ENCODE results near the gene NRG3. TPM values are rescaled to one million over a fixed set of nuclear protein-coding genes. Genes with fewer than 3 reads are reported as not detected.

Gene NRG3
- total RNA-seq, 2 experiments from 2014 or later = not detected

DNA sequence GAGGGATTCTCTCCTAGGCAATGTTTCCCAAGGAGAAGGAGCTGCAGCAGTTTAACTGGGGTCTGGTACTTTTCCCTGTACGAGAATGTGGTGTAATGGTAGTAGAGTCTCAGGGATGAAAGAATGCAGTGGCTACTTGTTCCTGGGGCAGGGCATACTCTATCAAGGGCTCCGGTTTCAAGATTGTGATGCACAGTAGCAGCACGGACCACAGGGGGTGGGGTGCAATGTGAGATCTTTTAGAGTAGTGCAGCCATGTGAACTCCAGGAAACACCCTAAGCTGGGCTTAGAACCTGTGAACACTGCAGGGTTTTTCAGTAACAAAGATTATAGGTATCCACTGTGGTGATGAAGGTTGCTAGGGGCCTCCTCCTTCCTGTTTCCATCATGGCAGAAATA lies 903.9 kb downstream of the NRG3 start:
- no peak overlapping the region for H3K4me3 ChIP-seq (ENCODE audit: low read depth, low read length, poor library complexity, severe bottlenecking)
- H4K20me1 ChIP-seq (ENCODE audit: insufficient read depth, low read length) = no peaks in the 10 kb centered on the region
- H3K4me1 ChIP-seq (ENCODE audit: insufficient read depth, low read length, poor library complexity, severe bottlenecking) = peaks cover 6% of the 10 kb centered on the region
- H3K4me2 ChIP-seq (ENCODE audit: low read length) = no peak overlapping the region
- intact Hi-C loops (cut with micrococcal nuclease; ENCODE audit: unreplicated experiment) = no loop called here
- no peak overlapping the region for H3K27ac ChIP-seq (ENCODE audit: low read depth, low read length, poor library complexity, severe bottlenecking)
- H3K9me3 ChIP-seq (ENCODE audit: low read length) = no peaks in the 10 kb centered on the region
- H3K9me2 ChIP-seq (ENCODE audit: insufficient read depth, low read length) = no peaks in the 10 kb centered on the region
- DNase-seq (ENCODE audit: low spot score) = peak; percentile 25
- POLR2A ChIA-PET = no interaction called here
- CTCF ChIA-PET (ENCODE audit: unreplicated experiment) = no interaction called here
- no TSS peak for BruUV-seq (replicated peaks)
- TF ChIP-seq EZH2phosphoT487 (IDR thresholded peaks at IDR 0.05; ENCODE audit: borderline replicate concordance, low read depth, low read length) = no peak
- TF ChIP-seq, protein P1, sequence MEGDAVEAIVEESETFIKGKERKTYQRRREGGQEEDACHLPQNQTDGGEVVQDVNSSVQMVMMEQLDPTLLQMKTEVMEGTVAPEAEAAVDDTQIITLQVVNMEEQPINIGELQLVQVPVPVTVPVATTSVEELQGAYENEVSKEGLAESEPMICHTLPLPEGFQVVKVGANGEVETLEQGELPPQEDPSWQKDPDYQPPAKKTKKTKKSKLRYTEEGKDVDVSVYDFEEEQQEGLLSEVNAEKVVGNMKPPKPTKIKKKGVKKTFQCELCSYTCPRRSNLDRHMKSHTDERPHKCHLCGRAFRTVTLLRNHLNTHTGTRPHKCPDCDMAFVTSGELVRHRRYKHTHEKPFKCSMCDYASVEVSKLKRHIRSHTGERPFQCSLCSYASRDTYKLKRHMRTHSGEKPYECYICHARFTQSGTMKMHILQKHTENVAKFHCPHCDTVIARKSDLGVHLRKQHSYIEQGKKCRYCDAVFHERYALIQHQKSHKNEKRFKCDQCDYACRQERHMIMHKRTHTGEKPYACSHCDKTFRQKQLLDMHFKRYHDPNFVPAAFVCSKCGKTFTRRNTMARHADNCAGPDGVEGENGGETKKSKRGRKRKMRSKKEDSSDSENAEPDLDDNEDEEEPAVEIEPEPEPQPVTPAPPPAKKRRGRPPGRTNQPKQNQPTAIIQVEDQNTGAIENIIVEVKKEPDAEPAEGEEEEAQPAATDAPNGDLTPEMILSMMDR (conservative IDR thresholded peaks at IDR 0.05; ENCODE audit: low read length) = no peak
- peak overlapping the region; percentile 68 for H2AFZ ChIP-seq (ENCODE audit: low read length)
- no peaks in the 10 kb centered on the region for H3K79me2 ChIP-seq (ENCODE audit: insufficient read depth, low read depth, low read length)
- no peaks in the 10 kb centered on the region for H3K36me3 ChIP-seq (ENCODE audit: insufficient read depth, low read length)

DNA sequence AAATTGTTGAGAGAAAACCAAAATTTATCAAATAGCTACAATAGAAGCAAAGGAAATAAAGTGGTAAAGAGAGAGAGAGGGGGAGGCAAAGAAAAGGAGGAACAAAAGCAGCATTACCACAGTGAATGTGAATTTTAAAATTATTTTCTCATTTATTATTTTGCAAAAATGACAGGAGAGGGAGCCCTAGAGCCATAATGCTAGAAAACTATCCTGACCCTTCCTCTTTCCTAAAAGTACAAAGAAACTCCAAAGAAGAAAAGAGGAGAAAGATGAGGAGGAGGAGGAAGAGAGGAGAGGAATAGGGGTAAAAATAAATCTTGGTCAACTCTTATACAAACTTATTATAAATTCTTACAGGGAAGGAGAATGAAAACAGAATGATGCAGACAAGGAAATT lies 921.5 kb downstream of the NRG3 start:
- ChIA-PET POLR2A (interaction anchor here (0.6 to 0.7 kb wide), 2 partner anchors 76 to 396 kb away, joined by 3 read pairs; no protein-coding TSS in a partner anchor), CTCF (ENCODE audit: unreplicated experiment) (interaction anchor here (0.5 kb wide), 1 partner anchor 526 kb away, joined by 3 read pairs; no protein-coding TSS in a partner anchor)
- no TSS peak for BruUV-seq (replicated peaks)
- no peak overlapping the region for H3K4me2 ChIP-seq (ENCODE audit: low read length)
- no peak for TF ChIP-seq EZH2phosphoT487 (IDR thresholded peaks at IDR 0.05; ENCODE audit: borderline replicate concordance, low read depth, low read length)
- TF ChIP-seq, protein P1 (conservative IDR thresholded peaks at IDR 0.05; ENCODE audit: low read length) = peak; percentile 76
- H2AFZ ChIP-seq (ENCODE audit: low read length) = peak overlapping the region; percentile 72
- intact Hi-C loops (cut with micrococcal nuclease; ENCODE audit: unreplicated experiment) = loop anchor here (10.0 kb wide), 1 partner anchor 1078 kb away; no protein-coding TSS in a partner anchor
- no peak overlapping the region for H3K4me3 ChIP-seq (ENCODE audit: low read depth, low read length, poor library complexity, severe bottlenecking)
- no peak overlapping the region for H3K27ac ChIP-seq (ENCODE audit: low read depth, low read length, poor library complexity, severe bottlenecking)
- DNase-seq (ENCODE audit: low spot score) = peak; percentile 4
- H3K9me2 ChIP-seq (ENCODE audit: insufficient read depth, low read length) = no peaks in the 10 kb centered on the region
- no peaks in the 10 kb centered on the region for H4K20me1 ChIP-seq (ENCODE audit: insufficient read depth, low read length)
- no peaks in the 10 kb centered on the region for H3K79me2 ChIP-seq (ENCODE audit: insufficient read depth, low read depth, low read length)
- H3K36me3 ChIP-seq (ENCODE audit: insufficient read depth, low read length) = no peaks in the 10 kb centered on the region
- no peaks in the 10 kb centered on the region for H3K4me1 ChIP-seq (ENCODE audit: insufficient read depth, low read length, poor library complexity, severe bottlenecking)
- no peaks in the 10 kb centered on the region for H3K9me3 ChIP-seq (ENCODE audit: low read length)

DNA sequence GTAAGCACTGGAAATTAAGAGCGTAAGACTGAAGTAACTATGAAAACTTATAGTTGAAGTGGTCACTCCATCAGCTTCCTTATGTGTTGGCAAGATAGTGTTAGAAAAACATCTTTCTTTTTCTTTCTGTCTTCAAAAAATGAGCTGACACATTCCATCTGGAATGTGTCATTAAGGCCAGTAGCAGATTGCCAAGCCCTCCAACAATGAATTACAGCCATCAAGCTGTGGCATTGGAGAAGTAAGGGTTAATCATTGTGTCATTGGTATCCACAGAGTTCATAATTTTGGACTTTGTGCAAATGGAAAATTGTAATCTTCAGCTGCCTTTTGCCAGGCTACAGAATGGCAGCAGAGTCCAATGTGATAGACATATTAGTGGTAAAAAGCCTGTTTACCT lies 926.3 kb downstream of the NRG3 start:
- no peak overlapping the region for H3K4me3 ChIP-seq (ENCODE audit: low read depth, low read length, poor library complexity, severe bottlenecking)
- H3K4me1 ChIP-seq (ENCODE audit: insufficient read depth, low read length, poor library complexity, severe bottlenecking) = no peaks in the 10 kb centered on the region
- intact Hi-C loops (cut with micrococcal nuclease; ENCODE audit: unreplicated experiment) = no loop called here
- BruUV-seq (replicated peaks) = no TSS peak
- H4K20me1 ChIP-seq (ENCODE audit: insufficient read depth, low read length) = no peaks in the 10 kb centered on the region
- no peak overlapping the region for H3K4me2 ChIP-seq (ENCODE audit: low read length)
- H2AFZ ChIP-seq (ENCODE audit: low read length) = no peak overlapping the region
- ChIA-PET POLR2A (no interaction called here), CTCF (ENCODE audit: unreplicated experiment) (no interaction called here)
- H3K9me2 ChIP-seq (ENCODE audit: insufficient read depth, low read length) = no peaks in the 10 kb centered on the region
- no peaks in the 10 kb centered on the region for H3K36me3 ChIP-seq (ENCODE audit: insufficient read depth, low read length)
- no peaks in the 10 kb centered on the region for H3K79me2 ChIP-seq (ENCODE audit: insufficient read depth, low read depth, low read length)
- TF ChIP-seq EZH2phosphoT487 (IDR thresholded peaks at IDR 0.05; ENCODE audit: borderline replicate concordance, low read depth, low read length) = no peak
- TF ChIP-seq, protein P1 (conservative IDR thresholded peaks at IDR 0.05; ENCODE audit: low read length) = no peak
- no peak overlapping the region for H3K27ac ChIP-seq (ENCODE audit: low read depth, low read length, poor library complexity, severe bottlenecking)
- no peaks in the 10 kb centered on the region for H3K9me3 ChIP-seq (ENCODE audit: low read length)
- no peak for DNase-seq (ENCODE audit: low spot score)
